Epithelial cell of proximal tubule (primary cell): ENCODE data around the gene HK2. TPM values are rescaled to one million over a fixed set of nuclear protein-coding genes. Genes with fewer than 3 reads are reported as not detected.

Experiments used
- DNase-seq: peaks from one replicate; pipeline ENCODE4 v3.0.0-alpha.2; 2011; ENCODE audit warnings: low read depth
- H3K4me3 ChIP-seq: 2 replicates; pipeline ENCODE4 v1.5.1; 2011; ENCODE audit warnings: low read depth, mild to moderate bottlenecking, low read length
- CTCF ChIP-seq: conservative IDR thresholded peaks from 2 replicates; pipeline ENCODE4 v1.5.1; 2012; ENCODE audit warnings: low read depth, mild to moderate bottlenecking, low read length
- total RNA-seq: library from RNA; depleted of rRNA; stranded (reverse); fragments of >200 nt; gene quantifications from 2 replicates; pipeline ENCODE4 v1.2.3, GENCODE V29; 2015

Gene HK2
- total RNA-seq, 1 donor from 2014 or later: 17.6 TPM

GRCh38 chr2:74911061-74911460, 77.1 kb downstream of the HK2 start:
- H3K4me3 ChIP-seq: no peak overlapping the region
- no peak for TF ChIP-seq CTCF
- DNase-seq: no peak

DNA sequence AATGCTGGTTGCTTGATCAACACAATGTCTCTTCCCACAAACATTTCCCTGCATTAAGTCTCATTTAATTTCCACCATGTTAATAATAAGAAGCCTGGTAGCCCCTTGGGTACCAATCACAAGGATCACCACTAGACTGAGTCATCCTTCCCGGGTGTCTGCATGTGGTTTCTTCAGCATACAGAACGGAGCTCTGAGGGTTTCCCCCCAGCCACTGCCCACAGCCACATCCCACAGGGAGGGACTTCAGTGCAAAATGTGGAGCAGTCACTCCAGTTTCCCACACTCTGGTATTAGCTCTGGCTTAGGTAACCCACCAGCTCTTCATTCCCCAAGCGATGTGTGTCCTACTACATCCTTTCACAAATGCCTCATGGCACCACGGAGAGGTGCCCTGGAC, 81.8 kb downstream of the HK2 start:
- no peak overlapping the region for H3K4me3 ChIP-seq
- DNase-seq: no peak
- no peak for TF ChIP-seq CTCF

DNA sequence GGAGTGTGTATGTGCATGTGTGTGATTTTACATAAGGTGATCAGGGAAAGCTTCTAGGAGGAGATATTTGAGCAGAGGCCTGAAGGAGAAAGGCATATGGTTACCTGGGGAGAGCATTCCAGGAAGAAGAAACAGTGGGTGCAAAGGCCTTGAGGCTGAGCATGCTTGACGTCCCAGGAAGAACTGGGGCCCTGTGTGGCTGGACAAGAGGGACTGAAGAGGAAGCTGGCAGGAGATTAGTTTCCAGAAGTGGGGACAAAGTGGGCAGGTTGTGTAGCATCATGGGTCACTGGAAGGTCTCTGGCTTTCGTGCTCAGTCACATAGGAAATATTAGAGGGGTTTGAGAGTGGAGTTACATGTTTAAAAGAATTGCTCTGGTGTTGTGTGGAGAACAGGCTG, 82.5 kb downstream of the HK2 start:
- no peak for TF ChIP-seq CTCF

GRCh38 chr2:74917702-74918619, 84.0 kb downstream of the HK2 start:
- H3K4me3 ChIP-seq: no peak overlapping the region
- peak; percentile 71 for DNase-seq
- TF ChIP-seq CTCF: no peak

More for the DNA sequence above, 82.5 kb downstream of the HK2 start:
- no peak for DNase-seq
- H3K4me3 ChIP-seq: no peak overlapping the region

DNA sequence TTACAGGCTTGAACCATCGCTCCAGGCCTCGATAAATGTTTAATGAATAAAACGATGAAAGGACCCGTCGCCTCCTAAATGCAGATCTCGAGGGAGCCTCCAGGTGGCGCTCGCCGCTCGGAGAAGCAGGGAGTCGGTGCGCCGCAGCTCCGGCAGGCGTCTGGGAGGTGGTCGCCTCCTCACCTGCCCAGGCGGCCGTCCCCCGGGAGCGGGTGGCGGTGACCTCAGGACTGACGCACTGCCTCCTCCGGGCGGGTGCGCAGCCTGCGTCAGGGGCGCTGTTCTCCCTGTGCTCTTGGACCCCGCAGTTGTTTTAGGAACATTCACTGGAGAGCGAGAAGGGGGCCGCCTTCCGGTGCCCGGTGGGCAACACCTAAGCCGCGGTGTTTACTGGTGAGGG, 85.9 kb downstream of the HK2 start:
- TF ChIP-seq CTCF: peak; percentile 66
- DNase-seq: no peak
- peak overlapping the region; percentile 39 for H3K4me3 ChIP-seq

GRCh38 chr2:74921236-74921736, 87.4 kb downstream of the HK2 start:
- no peak overlapping the region for H3K4me3 ChIP-seq
- no peak for TF ChIP-seq CTCF
- no peak for DNase-seq
